Adrenal gland (tissue), 12 donors: ENCODE results near the gene TUBGCP6. TPM values are rescaled to one million over a fixed set of nuclear protein-coding genes. Genes with fewer than 3 reads are reported as not detected.

Source experiments
- DNase-seq, 7 donors: peaks; one replicate each; pipeline ENCODE4 v3.0.0-alpha.2; 2019 to 2020
- H3K27ac ChIP-seq, 5 donors: fragments of 200-600 bp; sonication (generic) in 4 of 5; 1 replicate in 3 of 5; 2 replicates in 2 of 5; pipeline versions ENCODE4 v1.5.1 to v1.8.0; 2016 to 2020; ENCODE audit warnings: mild to moderate bottlenecking in 1 of 5
- H3K27me3 ChIP-seq: fragments of 200-600 bp; 2 replicates; pipeline ENCODE4 v1.8.0; 2021
- H3K36me3 ChIP-seq, 2 donors: fragments of 200-600 bp; replicated peaks in 1 of 2; 1 replicate in 1 of 2; 2 replicates in 1 of 2; pipeline versions ENCODE4 v1.5.1 to v1.8.0; 2018 to 2022
- H3K4me1 ChIP-seq, 2 donors: fragments of 200-600 bp; replicated peaks in 1 of 2; 1 replicate in 1 of 2; 2 replicates in 1 of 2; pipeline versions ENCODE4 v1.5.1 to v1.8.0; 2018 to 2021
- H3K4me3 ChIP-seq, 4 donors: fragments of 200-600 bp; sonication (generic) in 3 of 4; one replicate each; pipeline ENCODE4 v1.5.1; 2016 to 2018
- H3K9me3 ChIP-seq, 3 donors: fragments of 200-600 bp; sonication (generic) in 1 of 3; replicated peaks in 1 of 3; 1 replicate in 2 of 3; 2 replicates in 1 of 3; pipeline versions ENCODE4 v1.5.1 to v1.8.0; 2016 to 2021
- CTCF ChIP-seq, 6 experiments: fragments of 450-650 bp in 4 of 6; fragments of 200-600 bp in 2 of 6; sonication (generic) in 1 of 6; IDR thresholded peaks; 1 replicate in 5 of 6; 2 replicates in 1 of 6; pipeline versions ENCODE4 v1.5.1 to v1.8.0; 2016 to 2021; ENCODE audit warnings: antibody characterized with exemption in 6 of 6, mild to moderate bottlenecking in 2 of 6, moderate library complexity in 1 of 6
- POLR2A ChIP-seq, 2 donors: fragments of 450-650 bp; IDR thresholded peaks; one replicate each; pipeline ENCODE4 v1.6.1; 2017; ENCODE audit warnings: antibody characterized with exemption in 2 of 2, mild to moderate bottlenecking in 2 of 2, moderate library complexity in 1 of 2
- WGBS, 4 donors: extraction: QIAGEN DNeasy Blood & Tissue Kit in 2 of 4; methylation state at CpG; one replicate each; pipeline versions ENCODE4 v1.1.5 to v1.1.7; 2013 to 2017; 5-methylcytosine and 5-hydroxymethylcytosine counted together
- intact Hi-C, 2 donors: fragments of 100-400 bp; cut with DNase I; formaldehyde crosslinking; loops; one replicate each; pipeline versions ENCODE4 v1.14.1 to v1.15.0; 2022 to 2023
- polyA plus RNA-seq, 3 donors: library from polyadenylated mRNA; stranded (reverse); fragments of 200-250 nt in 2 of 3; fragments of 350-450 nt in 1 of 3; fragmentation: Illumina TruSeq in 1 of 3; extraction: RNeasy Lipid Tissue Mini Kit (QIAGEN cat#74804) in 1 of 3; gene quantifications; one replicate each; pipeline ENCODE4 v1.2.3, GENCODE V29; 2013 to 2014
- total RNA-seq, 9 donors: library from RNA; depleted of rRNA in 4 of 9; stranded (reverse); fragments of >200 nt in 4 of 9; fragments of 120-200 nt in 1 of 9; fragmentation: NEBNext Ultra II Directional in 1 of 9; extraction: Animal tissue kit (Norgen Biotek cat#: 25700) in 1 of 9; gene quantifications; one replicate each; pipeline versions ENCODE4 v1.1.0 to v1.2.4, GENCODE V29; 2013 to 2023
- donor health status: healthy with polysubstance abuse.
- donor health status: Bipolar disorder and iron deficiency.
- donor health status: DM: yes; HTN: yes; CAD: no.
- donor health status: DM: no; HTN: no; CAD: no.
- donor health status: DM: no; HTN: no; CAD: no.
- donor health status: DM: yes; HTN: yes; CAD: no.

Gene TUBGCP6
- total and polyA plus RNA-seq, 12 donors, result 8.3 to 171 (median 47.4) TPM

GRCh38 chr22:50184004-50184901, 60.6 kb downstream of the TUBGCP6 start:
- peak; percentile 53 to 84 (median 75) for DNase-seq
- TF ChIP-seq POLR2A (IDR thresholded peaks at IDR 0.05) (no peak), CTCF (IDR thresholded peaks at IDR 0.05) (no peak)
- Histone ChIP-seq H3K27ac (peak overlapping the region in 1 of 5 donors; percentile 58), H3K4me1 (peaks cover 4 to 29% of the 10 kb centered on the region in 2 donors), H3K27me3 (no peaks in the 10 kb centered on the region), H3K4me3 (peak overlapping the region in 1 of 4 donors; percentile 91), H3K36me3 (no peaks in the 10 kb centered on the region), H3K9me3 (no peaks in the 10 kb centered on the region)
- intact Hi-C loops, result no loop called here
- WGBS, 4 donors, result 58 to 72% (median 64%) methylated on average over 19 to 32 of the region's 32 CpGs

- no peaks in the 10 kb centered on the region for H3K36me3 ChIP-seq
- intact Hi-C loops, result no loop called here
- peak in 2 of 7 donors; percentile 8 to 25 for DNase-seq
- no peaks in the 10 kb centered on the region for H3K27me3 ChIP-seq
- H3K4me1 ChIP-seq, result peaks cover 0 to 20% of the 10 kb centered on the region in 2 donors
- TF ChIP-seq CTCF (IDR thresholded peaks at IDR 0.05), result no peak
- TF ChIP-seq POLR2A (IDR thresholded peaks at IDR 0.05), result no peak
- no peak overlapping the region for H3K4me3 ChIP-seq
- 74 to 85% (median 83%) methylated on average over 14 to 19 of the region's 19 CpGs for WGBS, 4 donors
- no peaks in the 10 kb centered on the region for H3K9me3 ChIP-seq
- no peak overlapping the region for H3K27ac ChIP-seq
Observed at GRCh38 chr22:50183141-50183971, 61.5 kb downstream of the TUBGCP6 start.

GRCh38 chr22:50182176-50183081, 62.4 kb downstream of the TUBGCP6 start:
- H3K4me1 ChIP-seq, result peaks cover 0 to 20% of the 10 kb centered on the region in 2 donors
- peaks cover 7% of the 10 kb centered on the region for H3K27me3 ChIP-seq
- DNase-seq, result peak in 4 of 7 donors; percentile 35 to 57 (median 46)
- TF ChIP-seq CTCF (IDR thresholded peaks at IDR 0.05) (no peak), POLR2A (IDR thresholded peaks at IDR 0.05) (no peak)
- 63 to 80% (median 73%) methylated on average over 12 to 31 of the region's 31 CpGs for WGBS, 4 donors
- H3K9me3 ChIP-seq, result no peaks in the 10 kb centered on the region
- no peaks in the 10 kb centered on the region for H3K36me3 ChIP-seq
- H3K27ac ChIP-seq, result no peak overlapping the region
- intact Hi-C loops, result no loop called here
- no peak overlapping the region for H3K4me3 ChIP-seq
